ENCODE measurements around the gene PLEKHM2.

PLEKHM2 gene

DNA sequence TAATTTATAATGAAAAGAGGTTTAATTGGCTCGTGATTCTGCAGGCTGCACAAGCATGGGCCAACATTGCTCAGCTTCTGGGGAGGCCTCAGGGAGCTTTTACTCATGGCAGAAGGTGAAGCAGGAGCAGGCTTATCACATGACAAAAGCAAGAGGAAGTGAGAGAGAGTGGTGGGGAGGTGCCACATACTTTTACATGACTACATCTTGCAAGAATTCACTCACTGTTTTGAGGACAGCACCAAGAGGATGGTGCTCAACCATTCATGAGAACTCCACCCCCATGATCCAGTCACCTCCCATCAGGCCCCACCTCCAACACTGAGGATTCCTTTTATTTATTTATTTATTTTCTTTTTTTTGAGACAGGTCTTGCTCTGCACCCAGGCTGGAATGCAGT is 5.5 kb upstream of the PLEKHM2 start:
- no peaks in the 10 kb centered on the region for H3K27me3 ChIP-seq (ENCODE audit: low read depth, low read length)
- H3K9me3 ChIP-seq (ENCODE audit: control insufficient read depth in 1 of 2, low read length in 2 of 2), result no peaks in the 10 kb centered on the region
- H3K36me3 ChIP-seq (ENCODE audit: control insufficient read depth in 1 of 2, insufficient read depth in 2 of 2, low read length in 2 of 2), result no peaks in the 10 kb centered on the region
- H3K4me3 ChIP-seq (ENCODE audit: low read depth in 1 of 2, low read length in 2 of 2), result no peak overlapping the region
- no peak overlapping the region for H3K27ac ChIP-seq (ENCODE audit: low read length)
- H3K4me1 ChIP-seq (ENCODE audit: control insufficient read depth in 1 of 2, insufficient read depth in 2 of 2, low read length in 2 of 2), result peaks cover under 1 to 2% of the 10 kb centered on the region in 2 donors

DNA sequence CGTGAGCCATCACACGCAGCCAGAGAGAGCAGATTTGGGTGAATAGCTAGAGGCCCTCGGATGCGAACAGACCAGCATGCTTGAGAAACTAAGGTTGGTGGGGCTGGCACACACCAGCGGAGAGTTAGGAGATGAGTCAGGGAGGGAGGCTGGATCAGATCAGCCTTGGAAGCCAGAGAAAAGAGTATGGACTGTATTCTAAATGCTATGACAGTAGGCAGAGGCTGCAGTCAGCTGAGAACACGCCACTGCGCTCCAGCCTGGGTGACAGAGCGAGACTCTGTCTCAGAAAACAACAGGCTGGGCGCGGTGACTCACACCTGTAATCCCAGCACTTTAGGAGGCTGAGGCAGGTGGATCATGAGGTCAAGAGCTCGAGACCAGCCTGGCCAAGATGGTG is 4.0 kb upstream of the PLEKHM2 start:
- peaks cover 0 to 4% of the 10 kb centered on the region in 2 donors for H3K36me3 ChIP-seq (ENCODE audit: control insufficient read depth in 1 of 2, insufficient read depth in 2 of 2, low read length in 2 of 2)
- peaks cover 2 to 4% of the 10 kb centered on the region in 2 donors for H3K4me1 ChIP-seq (ENCODE audit: control insufficient read depth in 1 of 2, insufficient read depth in 2 of 2, low read length in 2 of 2)
- no peak overlapping the region for H3K4me3 ChIP-seq (ENCODE audit: low read depth in 1 of 2, low read length in 2 of 2)
- H3K27me3 ChIP-seq (ENCODE audit: low read depth, low read length), result no peaks in the 10 kb centered on the region
- H3K27ac ChIP-seq (ENCODE audit: low read length), result no peak overlapping the region
- H3K9me3 ChIP-seq (ENCODE audit: control insufficient read depth in 1 of 2, low read length in 2 of 2), result no peaks in the 10 kb centered on the region

DNA sequence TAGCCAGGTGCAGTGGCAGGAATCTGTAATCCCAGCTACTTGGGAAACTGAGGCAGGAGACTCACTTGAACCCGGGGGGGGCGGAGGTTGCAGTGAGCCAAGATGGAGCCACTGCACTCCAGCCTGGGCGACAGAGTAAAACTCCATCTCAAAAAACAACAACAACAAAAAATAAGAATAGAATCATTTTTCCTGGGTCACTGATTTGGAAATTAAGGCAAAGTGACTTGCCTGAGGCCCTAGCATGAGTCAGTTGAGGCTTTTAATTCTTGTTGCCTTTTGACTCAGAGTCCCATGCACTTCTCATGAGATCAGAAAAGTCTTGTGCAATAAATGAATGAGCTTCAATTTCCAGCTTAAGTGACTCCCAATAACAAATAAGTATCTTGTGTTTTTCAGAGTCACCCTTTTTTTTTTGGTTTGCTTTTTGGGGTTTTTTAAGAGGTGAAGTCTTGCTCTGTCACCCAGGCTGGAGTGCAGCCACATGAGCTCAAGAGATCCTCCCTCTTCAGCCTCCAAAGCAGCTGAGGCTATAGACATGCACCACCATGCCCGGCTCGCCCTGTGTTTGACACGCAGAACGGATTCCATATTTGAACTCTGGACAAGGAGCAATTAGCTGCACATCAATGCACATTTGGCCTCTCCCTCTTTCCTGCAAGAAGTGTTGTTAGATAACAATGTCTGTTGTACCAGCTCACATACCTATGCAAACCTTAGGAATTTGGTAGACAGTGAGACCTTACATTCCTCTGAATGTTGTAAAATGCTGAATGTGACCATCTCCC is 3.4 kb upstream of the PLEKHM2 start:
- peaks cover 0 to 4% of the 10 kb centered on the region in 2 donors for H3K36me3 ChIP-seq (ENCODE audit: control insufficient read depth in 1 of 2, insufficient read depth in 2 of 2, low read length in 2 of 2)
- no peak overlapping the region for H3K4me3 ChIP-seq (ENCODE audit: low read depth in 1 of 2, low read length in 2 of 2)
- H3K9me3 ChIP-seq (ENCODE audit: control insufficient read depth in 1 of 2, low read length in 2 of 2), result no peaks in the 10 kb centered on the region
- H3K27ac ChIP-seq (ENCODE audit: low read length), result peak overlapping the region; percentile 45
- H3K4me1 ChIP-seq (ENCODE audit: control insufficient read depth in 1 of 2, insufficient read depth in 2 of 2, low read length in 2 of 2), result peaks cover 6 to 9% of the 10 kb centered on the region in 2 donors
- no peaks in the 10 kb centered on the region for H3K27me3 ChIP-seq (ENCODE audit: low read depth, low read length)

DNA sequence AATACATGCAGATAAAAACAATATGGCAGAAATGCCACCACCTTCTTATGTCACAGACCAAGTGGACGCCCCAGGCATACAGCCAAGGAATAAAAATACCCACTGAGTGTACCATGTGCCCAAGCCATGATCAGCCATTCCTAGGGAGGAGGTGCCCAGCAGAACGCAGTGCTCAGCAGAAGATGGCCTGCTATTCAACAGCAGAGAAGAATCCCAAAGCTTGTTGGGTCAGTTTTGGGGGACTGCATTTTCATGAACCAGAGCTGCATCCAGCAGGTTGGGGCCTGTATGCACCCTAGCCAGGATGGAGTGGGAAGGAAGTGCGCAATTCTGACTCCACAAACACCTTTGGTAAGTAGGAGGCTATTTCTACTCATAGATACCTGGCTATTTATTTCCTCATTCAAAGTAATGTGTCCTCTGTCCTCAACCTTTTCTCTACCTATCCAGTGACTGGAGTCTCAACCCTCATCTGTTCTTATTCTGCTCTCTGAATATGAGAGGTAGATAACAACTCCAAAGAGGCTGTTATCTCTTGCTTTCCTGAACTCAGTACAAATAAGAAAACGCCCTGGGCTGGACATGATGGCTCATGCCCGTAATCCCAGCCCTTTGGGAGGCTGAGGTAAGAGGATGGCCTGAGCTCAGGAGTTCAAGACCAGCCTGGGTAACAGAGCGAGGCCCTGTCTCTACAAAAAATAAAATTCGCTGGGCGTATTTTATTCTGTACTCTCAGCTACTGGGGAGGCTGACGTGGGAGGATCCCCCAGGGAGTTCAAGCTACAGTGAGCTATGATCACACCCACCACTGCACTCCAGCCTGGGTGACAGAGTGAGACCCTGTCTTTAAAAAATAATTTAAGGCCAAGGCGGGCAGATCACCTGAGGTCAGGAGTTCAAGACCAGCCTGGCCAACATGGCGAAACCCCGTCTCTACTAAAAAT is 2.5 kb upstream of the PLEKHM2 start:
- no peak overlapping the region for H3K4me3 ChIP-seq (ENCODE audit: low read depth in 1 of 2, low read length in 2 of 2)
- no peaks in the 10 kb centered on the region for H3K27me3 ChIP-seq (ENCODE audit: low read depth, low read length)
- no peaks in the 10 kb centered on the region for H3K9me3 ChIP-seq (ENCODE audit: control insufficient read depth in 1 of 2, low read length in 2 of 2)
- peaks cover 9 to 17% of the 10 kb centered on the region in 2 donors for H3K4me1 ChIP-seq (ENCODE audit: control insufficient read depth in 1 of 2, insufficient read depth in 2 of 2, low read length in 2 of 2)
- peak overlapping the region; percentile 45 for H3K27ac ChIP-seq (ENCODE audit: low read length)
- peaks cover 0 to 4% of the 10 kb centered on the region in 2 donors for H3K36me3 ChIP-seq (ENCODE audit: control insufficient read depth in 1 of 2, insufficient read depth in 2 of 2, low read length in 2 of 2)

DNA sequence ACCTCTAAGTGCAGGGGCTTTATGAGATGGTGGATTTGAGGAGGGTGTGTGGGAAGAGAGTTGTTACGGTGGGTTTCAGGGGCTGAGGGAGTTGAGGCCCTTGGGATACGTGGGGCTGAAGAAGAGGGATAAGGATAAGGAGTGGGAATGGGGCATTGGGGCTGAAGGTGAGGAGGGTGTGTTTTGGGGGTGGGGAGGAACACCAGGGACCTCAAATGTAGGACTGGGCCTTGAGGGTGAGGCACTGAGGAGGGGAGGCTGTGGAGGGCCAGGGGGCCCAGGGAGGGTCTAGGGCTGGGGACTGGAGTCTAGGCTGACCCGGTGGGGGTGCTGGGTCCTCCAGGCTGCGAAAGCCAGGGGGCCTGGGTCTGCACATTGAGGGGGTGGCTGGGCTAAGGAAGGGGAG is 1.2 kb upstream of the PLEKHM2 start:
- Histone ChIP-seq H3K27me3 (ENCODE audit: low read depth, low read length) (no peaks in the 10 kb centered on the region), H3K4me3 (ENCODE audit: low read depth in 1 of 2, low read length in 2 of 2) (no peak overlapping the region), H3K4me1 (ENCODE audit: control insufficient read depth in 1 of 2, insufficient read depth in 2 of 2, low read length in 2 of 2) (peaks cover 9 to 17% of the 10 kb centered on the region in 2 donors), H3K9me3 (ENCODE audit: control insufficient read depth in 1 of 2, low read length in 2 of 2) (no peaks in the 10 kb centered on the region), H3K36me3 (ENCODE audit: control insufficient read depth in 1 of 2, insufficient read depth in 2 of 2, low read length in 2 of 2) (peaks cover 0 to 4% of the 10 kb centered on the region in 2 donors), H3K27ac (ENCODE audit: low read length) (no peak overlapping the region)

DNA sequence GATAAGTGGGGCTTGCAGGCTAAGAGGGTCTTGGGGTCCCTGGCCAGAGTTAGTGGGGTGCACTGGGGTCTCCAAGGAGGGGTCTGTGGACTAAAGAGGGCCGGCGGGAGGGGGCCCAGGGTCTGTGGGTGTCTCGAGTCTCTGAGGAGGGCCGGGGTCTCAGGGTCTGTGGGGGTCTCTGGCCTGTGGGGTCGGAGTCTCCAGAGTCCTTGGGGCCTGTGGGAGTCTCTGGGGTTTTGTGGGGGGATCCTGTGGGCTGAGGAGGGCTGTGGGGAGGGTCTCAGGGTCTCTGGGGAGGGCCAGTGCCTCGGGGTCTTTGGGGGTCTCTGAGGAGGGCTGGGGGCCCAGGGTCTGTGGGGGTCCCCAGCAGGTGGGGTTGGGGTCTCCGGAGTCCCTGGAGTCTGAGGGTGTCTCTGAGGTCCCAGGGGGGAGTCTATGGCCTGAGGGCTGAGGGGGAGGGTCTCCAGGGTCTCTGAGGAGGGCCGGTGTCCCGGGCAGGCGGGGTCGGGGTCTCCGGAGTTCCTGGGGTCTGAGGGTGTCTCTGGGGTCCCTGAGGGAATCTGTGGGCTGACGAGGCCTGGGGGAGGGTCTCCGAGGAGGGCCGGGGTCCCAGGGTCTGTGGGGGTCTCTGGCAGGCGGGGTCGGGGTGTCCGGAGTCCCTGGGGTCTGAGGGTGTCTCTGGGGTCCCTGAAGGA is 628 bp upstream of the PLEKHM2 start:
- no peaks in the 10 kb centered on the region for H3K27me3 ChIP-seq (ENCODE audit: low read depth, low read length)
- peaks cover 0 to 4% of the 10 kb centered on the region in 2 donors for H3K36me3 ChIP-seq (ENCODE audit: control insufficient read depth in 1 of 2, insufficient read depth in 2 of 2, low read length in 2 of 2)
- H3K4me3 ChIP-seq (ENCODE audit: low read depth in 1 of 2, low read length in 2 of 2), result peak overlapping the region; percentile 57 to 64
- no peaks in the 10 kb centered on the region for H3K9me3 ChIP-seq (ENCODE audit: control insufficient read depth in 1 of 2, low read length in 2 of 2)
- peak overlapping the region; percentile 87 for H3K27ac ChIP-seq (ENCODE audit: low read length)
- peaks cover 9 to 17% of the 10 kb centered on the region in 2 donors for H3K4me1 ChIP-seq (ENCODE audit: control insufficient read depth in 1 of 2, insufficient read depth in 2 of 2, low read length in 2 of 2)

DNA sequence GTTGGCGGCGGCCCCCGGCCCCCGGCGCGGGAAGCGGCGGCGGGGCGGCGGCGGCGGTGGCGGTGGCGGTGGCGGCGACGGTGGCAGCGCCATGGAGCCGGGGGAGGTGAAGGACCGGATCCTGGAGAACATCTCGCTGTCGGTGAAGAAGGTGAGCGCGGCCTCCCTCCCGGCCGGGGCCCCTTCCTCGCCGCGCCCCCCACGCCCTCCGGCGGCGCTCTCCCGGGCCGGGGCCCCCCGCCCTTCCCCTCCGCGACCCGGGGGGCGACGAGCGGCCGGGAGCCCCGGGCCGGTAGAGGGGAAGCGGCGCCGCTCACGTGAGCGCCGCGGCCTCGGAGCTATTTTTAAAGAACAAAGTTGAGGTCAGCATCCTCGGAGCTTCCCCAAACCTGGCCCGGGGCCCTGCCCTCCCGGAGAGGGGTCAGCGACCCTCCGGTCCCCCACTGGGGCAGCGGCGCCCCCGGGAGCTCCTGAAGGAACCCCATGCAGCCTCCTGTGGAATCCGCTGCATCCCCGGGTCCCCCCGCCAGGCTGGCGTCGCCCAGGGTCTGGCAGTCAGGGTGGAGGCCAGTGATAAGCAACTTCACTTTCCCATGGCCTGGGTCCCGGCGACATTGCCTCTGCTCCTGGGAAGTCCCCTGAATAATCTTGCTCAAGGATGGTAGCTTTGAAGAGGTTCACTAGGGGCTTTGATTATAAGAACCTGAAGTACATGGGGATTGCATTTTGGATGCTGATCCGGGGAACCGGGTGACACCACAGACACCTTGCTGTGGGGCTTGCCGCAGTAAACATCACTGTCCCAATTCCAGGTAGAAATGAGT is 560 bp downstream of the PLEKHM2 start:
- Histone ChIP-seq H3K4me1 (ENCODE audit: control insufficient read depth in 1 of 2, insufficient read depth in 2 of 2, low read length in 2 of 2) (peaks cover 9 to 17% of the 10 kb centered on the region in 2 donors), H3K36me3 (ENCODE audit: control insufficient read depth in 1 of 2, insufficient read depth in 2 of 2, low read length in 2 of 2) (peaks cover 0 to 4% of the 10 kb centered on the region in 2 donors), H3K27me3 (ENCODE audit: low read depth, low read length) (no peaks in the 10 kb centered on the region), H3K27ac (ENCODE audit: low read length) (peak overlapping the region; percentile 84), H3K4me3 (ENCODE audit: low read depth in 1 of 2, low read length in 2 of 2) (peak overlapping the region; percentile 85 to 86), H3K9me3 (ENCODE audit: control insufficient read depth in 1 of 2, low read length in 2 of 2) (no peaks in the 10 kb centered on the region)

DNA sequence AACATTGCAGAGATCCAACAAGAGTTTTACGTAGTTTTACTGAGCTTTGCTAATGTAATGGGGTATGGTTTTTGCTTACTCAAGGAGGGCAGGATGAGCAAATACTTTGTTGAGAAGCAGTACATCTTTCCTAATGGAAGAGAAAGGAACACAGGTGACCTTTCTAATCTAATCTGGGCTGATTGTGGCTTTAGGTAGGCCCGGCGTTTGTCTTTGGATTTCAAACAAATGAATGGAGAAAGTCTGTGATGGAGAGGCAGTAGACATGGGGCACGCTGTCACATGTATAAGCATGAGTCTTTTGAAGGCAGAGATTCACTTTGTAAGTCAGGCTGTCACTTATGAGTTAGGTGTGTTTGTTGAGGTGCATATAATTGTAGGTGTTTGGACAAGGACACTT is 1.7 kb downstream of the PLEKHM2 start:
- Histone ChIP-seq H3K27ac (ENCODE audit: low read length) (peak overlapping the region; percentile 84), H3K4me1 (ENCODE audit: control insufficient read depth in 1 of 2, insufficient read depth in 2 of 2, low read length in 2 of 2) (peaks cover 11 to 20% of the 10 kb centered on the region in 2 donors)

DNA sequence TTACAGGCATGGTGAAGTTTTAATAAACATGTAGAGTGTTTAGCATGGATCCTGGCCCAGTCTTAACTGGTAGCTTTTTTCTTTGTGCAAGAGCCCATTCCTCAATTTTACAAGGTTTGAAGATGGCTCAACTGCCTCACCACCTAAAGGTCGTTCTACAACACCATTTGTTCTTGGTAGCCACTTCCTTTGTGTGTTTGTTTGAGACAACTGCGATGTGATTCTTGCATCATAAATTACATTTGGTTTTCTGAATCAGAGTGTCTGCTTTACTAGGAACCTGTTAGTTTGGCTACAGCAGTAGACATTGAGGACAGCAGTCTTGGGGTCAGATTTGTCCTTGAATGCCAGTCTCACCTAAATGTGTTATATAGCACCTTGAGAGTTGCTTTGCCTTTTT is 3.3 kb downstream of the PLEKHM2 start:
- peaks cover 9 to 34% of the 10 kb centered on the region in 2 donors for H3K4me1 ChIP-seq (ENCODE audit: control insufficient read depth in 1 of 2, insufficient read depth in 2 of 2, low read length in 2 of 2)
- H3K4me3 ChIP-seq (ENCODE audit: low read depth in 1 of 2, low read length in 2 of 2), result no peak overlapping the region
- H3K36me3 ChIP-seq (ENCODE audit: control insufficient read depth in 1 of 2, insufficient read depth in 2 of 2, low read length in 2 of 2), result peaks cover 0 to 4% of the 10 kb centered on the region in 2 donors
- H3K27ac ChIP-seq (ENCODE audit: low read length), result no peak overlapping the region
- H3K27me3 ChIP-seq (ENCODE audit: low read depth, low read length), result no peaks in the 10 kb centered on the region
- no peaks in the 10 kb centered on the region for H3K9me3 ChIP-seq (ENCODE audit: control insufficient read depth in 1 of 2, low read length in 2 of 2)

More for the DNA sequence above, 1.7 kb downstream of the PLEKHM2 start:
- H3K4me3 ChIP-seq (ENCODE audit: low read depth in 1 of 2, low read length in 2 of 2), result peak overlapping the region; percentile 85 to 86
- peaks cover 0 to 4% of the 10 kb centered on the region in 2 donors for H3K36me3 ChIP-seq (ENCODE audit: control insufficient read depth in 1 of 2, insufficient read depth in 2 of 2, low read length in 2 of 2)
- H3K9me3 ChIP-seq (ENCODE audit: control insufficient read depth in 1 of 2, low read length in 2 of 2), result no peaks in the 10 kb centered on the region
- H3K27me3 ChIP-seq (ENCODE audit: low read depth, low read length), result no peaks in the 10 kb centered on the region

DNA sequence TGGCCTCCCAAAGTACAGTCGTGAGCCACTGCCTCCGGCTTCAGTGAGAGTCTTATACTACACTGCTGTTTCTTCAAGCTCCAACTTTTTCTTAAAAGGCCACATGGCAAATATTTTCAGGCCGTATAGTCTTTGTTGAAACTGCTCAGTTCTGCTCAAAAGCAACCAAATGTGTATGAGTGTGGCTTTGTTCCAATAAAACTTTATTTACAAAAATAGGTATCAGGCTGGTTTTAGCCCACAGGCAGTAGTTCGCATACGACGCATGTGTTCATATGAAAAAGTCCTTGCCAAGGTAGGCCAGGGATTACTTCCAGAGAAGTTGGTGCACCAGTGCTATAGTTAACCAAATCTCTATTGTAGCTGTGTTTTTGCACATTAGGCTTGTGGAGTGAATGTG is 6.2 kb downstream of the PLEKHM2 start:
- no peaks in the 10 kb centered on the region for H3K27me3 ChIP-seq (ENCODE audit: low read depth, low read length)
- H3K36me3 ChIP-seq (ENCODE audit: control insufficient read depth in 1 of 2, insufficient read depth in 2 of 2, low read length in 2 of 2), result no peaks in the 10 kb centered on the region
- no peak overlapping the region for H3K27ac ChIP-seq (ENCODE audit: low read length)
- no peaks in the 10 kb centered on the region for H3K9me3 ChIP-seq (ENCODE audit: control insufficient read depth in 1 of 2, low read length in 2 of 2)
- no peak overlapping the region for H3K4me3 ChIP-seq (ENCODE audit: low read depth in 1 of 2, low read length in 2 of 2)
- peaks cover 9 to 29% of the 10 kb centered on the region in 2 donors for H3K4me1 ChIP-seq (ENCODE audit: control insufficient read depth in 1 of 2, insufficient read depth in 2 of 2, low read length in 2 of 2)
